K562 (cell line): Measurements from ENCODE around the gene ACTL9. TPM values are rescaled to one million over a fixed set of nuclear protein-coding genes. Genes with fewer than 3 reads are reported as not detected.

Experiments used
- ATAC-seq: fragments of 200-7000 bp; cut with Tn5 transposase; 3 replicates; pipeline ENCODE4 v1.9.1; 2020; ENCODE audit warnings: moderate library complexity
- BruUV-seq: library from RNA; stranded (reverse); fragments of 400-500 nt; replicated peaks from 2 replicates; lab custom pipeline; 2021; lab: Mats Ljungman, UMichigan
- CTCF ChIA-PET: fragments of 300-600 bp; formaldehyde crosslinking; extraction: SDS; loops from one replicate; lab custom pipeline; 2021; ENCODE audit warnings: low intra/inter-chr PET ratio; lab: Yijun Ruan, JAX
- POLR2A ChIA-PET: fragments of 300-600, 350-650 bp; sonication (Branson Sonifier 250); formaldehyde crosslinking; extraction: SDS; loops from one replicate; lab custom pipeline; 2021; ENCODE audit warnings: antibody characterized with exemption, inconsistent platforms; lab: Yijun Ruan, JAX
- DNase-seq, 4 experiments: peaks; one replicate each; pipeline versions ENCODE4 v3.0.0 to v3.0.0-alpha.2; 2011 to 2018; ENCODE audit warnings: low spot score in 3 of 4, mixed read lengths in 3 of 4; ENCODE audit errors: extremely low read depth in 1 of 4
- FAIRE-seq: peaks from 2 replicates; lab custom pipeline; 2011; peaks lifted over from hg19 to GRCh38; lab: Jason Lieb, UNC
- H2AFZ ChIP-seq: 2 replicates; pipeline ENCODE4 v1.6.0; 2011; ENCODE audit warnings: low read depth, low read length, control low read depth, inconsistent platforms
- H3K27ac ChIP-seq: fragments of 200-600 bp; 3 replicates; pipeline ENCODE4 v1.8.0; 2011; ENCODE audit warnings: low read depth, mild to moderate bottlenecking, control low read depth, inconsistent platforms, low read length, moderate library complexity, mixed read lengths; ENCODE audit errors: extremely low read depth
- H3K27me3 ChIP-seq, 2 experiments: fragments of 300-600 bp in 1 of 2; 2 replicates in 1 of 2; 3 replicates in 1 of 2; pipeline versions ENCODE4 v1.6.0 to v1.8.0; 2011; ENCODE audit warnings: inconsistent platforms in 2 of 2, low read length in 2 of 2, mild to moderate bottlenecking in 1 of 2, mixed read lengths in 1 of 2, moderate library complexity in 1 of 2; ENCODE audit not compliant: control insufficient read depth in 2 of 2, insufficient read depth in 2 of 2
- H3K36me3 ChIP-seq: fragments of 300-600 bp; 3 replicates; pipeline ENCODE4 v1.8.0; 2011; ENCODE audit warnings: mild to moderate bottlenecking, low read length, inconsistent platforms; ENCODE audit not compliant: control insufficient read depth, insufficient read depth
- H3K4me1 ChIP-seq, 2 experiments: fragments of 200-600 bp in 1 of 2; replicated peaks in 1 of 2; 2 replicates in 1 of 2; 3 replicates in 1 of 2; pipeline versions ENCODE4 v1.5.1 to v1.8.0; 2011; ENCODE audit warnings: inconsistent platforms in 2 of 2, low read length in 2 of 2, mild to moderate bottlenecking in 1 of 2, mixed read lengths in 1 of 2, moderate library complexity in 1 of 2; ENCODE audit not compliant: control insufficient read depth in 2 of 2, insufficient read depth in 2 of 2
- H3K4me2 ChIP-seq: 2 replicates; pipeline ENCODE4 v1.6.1; 2011; ENCODE audit warnings: low read length, control low read depth, inconsistent platforms, mixed read lengths; ENCODE audit not compliant: insufficient read depth
- H3K4me3 ChIP-seq: fragments of 200-600 bp; sonication (generic), shearing (Covaris generic); 2 replicates; pipeline ENCODE4 v1.5.1; 2016; ENCODE audit warnings: control low read depth, inconsistent platforms
- H3K79me2 ChIP-seq: fragments of 200-600 bp; 3 replicates; pipeline ENCODE4 v1.8.0; 2011; ENCODE audit warnings: low read length, inconsistent platforms; ENCODE audit not compliant: control insufficient read depth, insufficient read depth
- H3K9ac ChIP-seq, 2 experiments: 2 replicates each; pipeline versions ENCODE4 v1.6.0 to v1.6.1; 2011; ENCODE audit warnings: low read depth in 2 of 2, low read length in 2 of 2, control low read depth in 1 of 2, inconsistent platforms in 1 of 2, mild to moderate bottlenecking in 1 of 2, mixed read lengths in 1 of 2; ENCODE audit not compliant: insufficient read depth in 1 of 2
- H3K9me1 ChIP-seq: one replicate; pipeline ENCODE4 v1.6.0; 2011; ENCODE audit warnings: inconsistent platforms, mild to moderate bottlenecking, low read length, moderate library complexity; ENCODE audit not compliant: control insufficient read depth, insufficient read depth
- H3K9me3 ChIP-seq: replicated peaks from 2 replicates; pipeline ENCODE4 v1.5.1; 2011; ENCODE audit warnings: low read depth, low read length, inconsistent platforms; ENCODE audit not compliant: control insufficient read depth, insufficient read depth
- H4K20me1 ChIP-seq: replicated peaks from 2 replicates; pipeline ENCODE4 v1.6.1; 2011; ENCODE audit warnings: low read length, inconsistent platforms, mixed read lengths; ENCODE audit not compliant: control insufficient read depth, insufficient read depth
- CHCHD3 ChIP-seq: fragments of 250-450 bp; sonication (Bioruptor Pico); IDR thresholded peaks from 2 replicates; pipeline ENCODE4 v2.1.2; 2022; ENCODE audit warnings: mild to moderate bottlenecking
- CREB5 ChIP-seq: fragments of 250-450 bp; sonication (Bioruptor Pico); IDR thresholded peaks from 2 replicates; pipeline ENCODE4 v1.5.0; 2020; ENCODE audit warnings: mild to moderate bottlenecking
- FOXJ3 ChIP-seq: sonication (generic); formaldehyde crosslinking; IDR thresholded peaks from 2 replicates; pipeline ENCODE4 v1.4.0; 2020; ENCODE audit warnings: mild to moderate bottlenecking, missing genetic modification reagents
- PATZ1 ChIP-seq: fragments of 250-450 bp; sonication (Bioruptor Pico); IDR thresholded peaks from 2 replicates; pipeline ENCODE4 v1.5.0; 2020; ENCODE audit warnings: mild to moderate bottlenecking, borderline replicate concordance
- PTBP1 ChIP-seq: fragments of 200-400 bp; formaldehyde crosslinking; IDR thresholded peaks from 2 replicates; pipeline ENCODE4 v1.6.1; 2017; ENCODE audit warnings: low read depth, low read length
- REST ChIP-seq, 2 experiments: fragments of 450-650 bp; formaldehyde crosslinking in 1 of 2; IDR thresholded peaks; 2 replicates each; pipeline versions ENCODE4 v1.4.0 to v1.6.1; 2014 to 2020; ENCODE audit warnings: mild to moderate bottlenecking in 2 of 2, borderline replicate concordance in 1 of 2, low read depth in 1 of 2
- SMARCA4 ChIP-seq: fragments of 450-650 bp; IDR thresholded peaks from 2 replicates; pipeline ENCODE4 v1.6.1; 2016
- ZNF3 ChIP-seq: fragments of 250-450 bp; sonication (Bioruptor Pico); IDR thresholded peaks from 2 replicates; pipeline ENCODE4 v1.5.0; 2021; ENCODE audit warnings: mild to moderate bottlenecking, moderate library complexity
- ZNF778 ChIP-seq: fragments of 450-650 bp; formaldehyde crosslinking; IDR thresholded peaks from 2 replicates; pipeline ENCODE4 v1.4.0; 2020; ENCODE audit warnings: mild to moderate bottlenecking, moderate library complexity
- WGBS: fragments of 100-300 bp; shearing (Covaris generic); methylation state at CpG from one replicate; pipeline ENCODE4 v1.1.6; 2016; ENCODE audit warnings: low coverage, mixed read lengths; ENCODE audit not compliant: insufficient coverage; ENCODE audit errors: missing lambda C conversion rate; 5-methylcytosine and 5-hydroxymethylcytosine counted together
- in situ Hi-C: fragments of 300-500 bp; cut with MboI; formaldehyde crosslinking; loops from 4 replicates; pipeline ENCODE4 v1.15.0; 2018; ENCODE audit warnings: inconsistent platforms, mixed read lengths
- intact Hi-C: fragments of 100-400 bp; cut with micrococcal nuclease; formaldehyde crosslinking; loops from 2 replicates; pipeline ENCODE4 v1.14.2; 2022
- polyA plus RNA-seq, 8 experiments: library from polyadenylated mRNA; depleted of rRNA in 4 of 8; stranded (reverse) in 5 of 8; unstranded in 3 of 8; fragments of >200 nt; fragmentation: Nextera tagmentation in 2 of 8; fragmentation: Illumina TruSeq in 1 of 8; extraction: Ambion mirVana in 2 of 8; extraction: Trizol in 1 of 8; gene quantifications; 2 replicates each; pipeline versions ENCODE4 v1.2.1 to v1.2.3, GENCODE V29; 2011 to 2014; ENCODE audit warnings: inconsistent platforms in 1 of 8, missing spikeins in 1 of 8
- total RNA-seq, 7 experiments: library from RNA; depleted of rRNA in 6 of 7; stranded (reverse); fragments of >200 nt in 6 of 7; fragmentation: Illumina TruSeq in 2 of 7; extraction: Trizol in 2 of 7; gene quantifications; 2 replicates each; pipeline versions ENCODE4 v1.2.1 to v1.2.3, GENCODE V29; 2011 to 2021; ENCODE audit warnings: low replicate concordance in 1 of 7

ACTL9 gene
- total and polyA plus RNA-seq, 9 of the 15 experiments (the other 6 are each of a cell fraction or from before 2014, with no cell fraction given), result not detected

GRCh38 chr19:8724276-8724675 is 25.7 kb upstream of the ACTL9 start:
- Histone ChIP-seq H3K9me1 (no peaks in the 10 kb centered on the region), H3K4me2 (no peak overlapping the region), H4K20me1 (no peaks in the 10 kb centered on the region), H2AFZ (no peak overlapping the region), H3K9ac (no peak overlapping the region), H3K27ac (no peak overlapping the region), H3K79me2 (no peaks in the 10 kb centered on the region), H3K36me3 (no peaks in the 10 kb centered on the region), H3K4me3 (no peak overlapping the region), H3K4me1 (no peaks in the 10 kb centered on the region), H3K27me3 (no peaks in the 10 kb centered on the region), H3K9me3 (no peaks in the 10 kb centered on the region)
- in situ Hi-C loops, result no loop called here
- 0% methylated on average over 3 of the region's 3 CpGs for WGBS
- FAIRE-seq (no peak), ATAC-seq (no peak), DNase-seq (no peak)
- ChIA-PET CTCF (no interaction called here), POLR2A (no interaction called here)
- intact Hi-C loops, result no loop called here
- no TSS peak for BruUV-seq
- TF ChIP-seq PTBP1 (no peak), CREB5 (CRISPR knock-in tag) (no peak), ZNF3 (CRISPR knock-in tag) (no peak), CHCHD3 (CRISPR knock-in tag) (no peak), PATZ1 (CRISPR knock-in tag) (no peak), SMARCA4 (no peak), REST (IDR thresholded peaks at IDR 0.05; ENCODE audit: borderline replicate concordance) (no peak), REST (CRISPR knock-in tag; IDR thresholded peaks at IDR 0.05; ENCODE audit: low read depth) (no peak), FOXJ3 (no peak), ZNF778 (CRISPR knock-in tag) (no peak)
